ENCODE data around the gene CXCL13.

DNA sequence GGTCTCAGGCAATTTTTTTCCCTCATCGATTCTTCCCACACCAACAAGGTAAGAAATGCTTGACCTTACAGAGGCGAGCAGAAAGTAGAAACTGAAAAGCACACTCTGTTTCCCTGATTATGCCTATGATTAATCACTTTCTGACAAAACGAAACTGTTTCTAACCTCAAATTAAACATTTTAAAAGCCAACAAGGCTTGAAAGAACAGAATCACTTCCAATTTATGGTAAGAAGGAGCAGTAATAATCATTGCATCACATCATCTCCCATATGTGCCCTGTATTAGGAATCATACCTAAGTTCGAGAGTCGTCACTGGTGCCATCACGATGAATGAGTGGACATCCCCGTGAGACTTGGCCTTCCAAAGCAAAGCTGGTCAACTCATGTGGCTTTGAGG, 12.5 kb upstream of the CXCL13 start:
- TF ChIP-seq EZH2 (IDR thresholded peaks at IDR 0.05; ENCODE audit: borderline replicate concordance, low read depth, low read length, severe bottlenecking): no peak
- TF ChIP-seq, protein P1, sequence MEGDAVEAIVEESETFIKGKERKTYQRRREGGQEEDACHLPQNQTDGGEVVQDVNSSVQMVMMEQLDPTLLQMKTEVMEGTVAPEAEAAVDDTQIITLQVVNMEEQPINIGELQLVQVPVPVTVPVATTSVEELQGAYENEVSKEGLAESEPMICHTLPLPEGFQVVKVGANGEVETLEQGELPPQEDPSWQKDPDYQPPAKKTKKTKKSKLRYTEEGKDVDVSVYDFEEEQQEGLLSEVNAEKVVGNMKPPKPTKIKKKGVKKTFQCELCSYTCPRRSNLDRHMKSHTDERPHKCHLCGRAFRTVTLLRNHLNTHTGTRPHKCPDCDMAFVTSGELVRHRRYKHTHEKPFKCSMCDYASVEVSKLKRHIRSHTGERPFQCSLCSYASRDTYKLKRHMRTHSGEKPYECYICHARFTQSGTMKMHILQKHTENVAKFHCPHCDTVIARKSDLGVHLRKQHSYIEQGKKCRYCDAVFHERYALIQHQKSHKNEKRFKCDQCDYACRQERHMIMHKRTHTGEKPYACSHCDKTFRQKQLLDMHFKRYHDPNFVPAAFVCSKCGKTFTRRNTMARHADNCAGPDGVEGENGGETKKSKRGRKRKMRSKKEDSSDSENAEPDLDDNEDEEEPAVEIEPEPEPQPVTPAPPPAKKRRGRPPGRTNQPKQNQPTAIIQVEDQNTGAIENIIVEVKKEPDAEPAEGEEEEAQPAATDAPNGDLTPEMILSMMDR (IDR thresholded peaks at IDR 0.05; ENCODE audit: borderline replicate concordance, extremely low read depth, low read length, poor library complexity, severe bottlenecking): no peak
